Measurements from ENCODE around the gene STC2.

The STC2 gene

GRCh38 chr5:173341961-173342430 lies 13.8 kb upstream of the STC2 start:
- Histone ChIP-seq H3K27me3 (no peaks in the 10 kb centered on the region), H3K9ac (no peak overlapping the region), H4K20me1 (no peaks in the 10 kb centered on the region), H3K4me1 (peaks cover 15 to 34% (median 24%) of the 10 kb centered on the region in 10 experiments), H3K27ac (peak overlapping the region in 1 of 11 experiments; percentile 21; a peak in 1 of 22 replicates), H3K4me3 (no peak overlapping the region), H3K4me2 (peak overlapping the region in 7 of 11 experiments; percentile 4 to 42 (median 32); a peak in 10 of 22 replicates), H3K9me3 (replicated peaks in 1 of 11) (no peaks in the 10 kb centered on the region), H3K36me3 (no peaks in the 10 kb centered on the region)
- no peak for TF ChIP-seq Cebpa-rat (IDR thresholded peaks at IDR 0.05)

- no peaks in the 10 kb centered on the region for H4K20me1 ChIP-seq
- peaks cover 15 to 34% (median 24%) of the 10 kb centered on the region in 10 experiments for H3K4me1 ChIP-seq
- no peak overlapping the region for H3K9ac ChIP-seq
- TF ChIP-seq Cebpa-rat (IDR thresholded peaks at IDR 0.05) = no peak
- no peaks in the 10 kb centered on the region for H3K27me3 ChIP-seq
- H3K9me3 ChIP-seq (replicated peaks in 1 of 11) = no peaks in the 10 kb centered on the region
- no peak overlapping the region for H3K27ac ChIP-seq
- H3K4me2 ChIP-seq = peak overlapping the region; percentile 21 to 65 (median 50)
- no peak overlapping the region for H3K4me3 ChIP-seq
- H3K36me3 ChIP-seq = no peaks in the 10 kb centered on the region
Measured at GRCh38 chr5:173340984-173341383, 12.8 kb upstream of the STC2 start.

GRCh38 chr5:173340451-173340850 lies 12.2 kb upstream of the STC2 start:
- Histone ChIP-seq H3K36me3 (no peaks in the 10 kb centered on the region), H3K4me3 (no peak overlapping the region), H4K20me1 (no peaks in the 10 kb centered on the region), H3K9ac (no peak overlapping the region), H3K9me3 (replicated peaks in 1 of 11) (no peaks in the 10 kb centered on the region), H3K4me2 (peak overlapping the region; percentile 3 to 65 (median 50); a peak in 21 of 22 replicates), H3K27me3 (no peaks in the 10 kb centered on the region), H3K4me1 (peaks cover 15 to 34% (median 24%) of the 10 kb centered on the region in 10 experiments), H3K27ac (no peak overlapping the region)
- TF ChIP-seq Cebpa-rat (IDR thresholded peaks at IDR 0.05) = no peak

- no peaks in the 10 kb centered on the region for H3K36me3 ChIP-seq
Measured at GRCh38 chr5:173339286-173339685, 11.1 kb upstream of the STC2 start.

GRCh38 chr5:173338380-173339015 lies 10.3 kb upstream of the STC2 start:
- no peak overlapping the region for H3K4me3 ChIP-seq
- TF ChIP-seq Cebpa-rat (IDR thresholded peaks at IDR 0.05) = no peak
- H3K27me3 ChIP-seq = no peaks in the 10 kb centered on the region
- H3K4me1 ChIP-seq = peaks cover 15 to 44% (median 26%) of the 10 kb centered on the region in 10 experiments
- peak overlapping the region in 2 of 11 experiments; percentile 36 to 40; a peak in 4 of 22 replicates for H3K4me2 ChIP-seq
- H3K9me3 ChIP-seq (replicated peaks in 1 of 11) = no peaks in the 10 kb centered on the region
- H4K20me1 ChIP-seq = no peaks in the 10 kb centered on the region
- no peak overlapping the region for H3K9ac ChIP-seq
- no peak overlapping the region for H3K27ac ChIP-seq
- H3K36me3 ChIP-seq = no peaks in the 10 kb centered on the region

More at GRCh38 chr5:173339286-173339685, 11.1 kb upstream of the STC2 start:
- no peaks in the 10 kb centered on the region for H3K9me3 ChIP-seq (replicated peaks in 1 of 11)
- no peaks in the 10 kb centered on the region for H3K27me3 ChIP-seq
- H3K9ac ChIP-seq = no peak overlapping the region
- no peak overlapping the region for H3K27ac ChIP-seq
- H4K20me1 ChIP-seq = no peaks in the 10 kb centered on the region
- no peak overlapping the region for H3K4me2 ChIP-seq
- H3K4me3 ChIP-seq = no peak overlapping the region
- H3K4me1 ChIP-seq = peaks cover 15 to 41% (median 24%) of the 10 kb centered on the region in 10 experiments
- no peak for TF ChIP-seq Cebpa-rat (IDR thresholded peaks at IDR 0.05)

GRCh38 chr5:173334808-173335207 lies 6.6 kb upstream of the STC2 start:
- no peaks in the 10 kb centered on the region for H4K20me1 ChIP-seq
- peak overlapping the region in 3 of 11 experiments; percentile 1 to 29 (median 4); a peak in 2 of 22 replicates for H3K4me2 ChIP-seq
- no peaks in the 10 kb centered on the region; a peak in 1 of 22 replicates for H3K27me3 ChIP-seq
- H3K27ac ChIP-seq = no peak overlapping the region
- H3K4me3 ChIP-seq = no peak overlapping the region
- H3K4me1 ChIP-seq = peaks cover 12 to 41% (median 28%) of the 10 kb centered on the region in 10 experiments; a peak in 18 of 20 replicates
- TF ChIP-seq Cebpa-rat (IDR thresholded peaks at IDR 0.05) = no peak
- H3K9ac ChIP-seq = no peak overlapping the region
- no peaks in the 10 kb centered on the region for H3K9me3 ChIP-seq (replicated peaks in 1 of 11)
- H3K36me3 ChIP-seq = no peaks in the 10 kb centered on the region

- peaks cover 0 to 4% (median 3%) of the 10 kb centered on the region in 11 experiments; a peak in 11 of 22 replicates for H3K27me3 ChIP-seq
- no peaks in the 10 kb centered on the region for H4K20me1 ChIP-seq
- H3K4me1 ChIP-seq = peaks cover 12 to 41% (median 28%) of the 10 kb centered on the region in 10 experiments; a peak in 18 of 20 replicates
- H3K4me2 ChIP-seq = peak overlapping the region in 4 of 11 experiments; percentile 1 to 29 (median 6); a peak in 3 of 22 replicates
- H3K9ac ChIP-seq = no peak overlapping the region
- no peaks in the 10 kb centered on the region for H3K9me3 ChIP-seq (replicated peaks in 1 of 11)
- no peak for TF ChIP-seq Cebpa-rat (IDR thresholded peaks at IDR 0.05)
- no peaks in the 10 kb centered on the region for H3K36me3 ChIP-seq
- no peak overlapping the region for H3K4me3 ChIP-seq
- no peak overlapping the region for H3K27ac ChIP-seq
Measured at GRCh38 chr5:173333925-173334661, 5.9 kb upstream of the STC2 start.

GRCh38 chr5:173331956-173332479 lies 3.8 kb upstream of the STC2 start:
- 0 out of 22 replicates have a peak overlapping the region, but pooled peaks of 1 of the 11 experiments have one; percentile 13 for H3K9ac ChIP-seq
- no peaks in the 10 kb centered on the region; a peak in 3 of 22 replicates for H4K20me1 ChIP-seq
- peaks cover 16 to 25% (median 23%) of the 10 kb centered on the region in 11 experiments for H3K27me3 ChIP-seq
- no peaks in the 10 kb centered on the region for H3K36me3 ChIP-seq
- TF ChIP-seq Cebpa-rat (IDR thresholded peaks at IDR 0.05) = no peak
- no peak overlapping the region for H3K4me3 ChIP-seq
- peak overlapping the region in 5 of 11 experiments; percentile 5 to 78 (median 20); a peak in 8 of 22 replicates for H3K27ac ChIP-seq
- peaks cover 11 to 41% (median 30%) of the 10 kb centered on the region in 10 experiments; a peak in 19 of 20 replicates for H3K4me1 ChIP-seq
- peak overlapping the region in 5 of 11 experiments; percentile 1 to 67 (median 13); a peak in 1 of 22 replicates for H3K4me2 ChIP-seq
- peaks cover 0 to 17% (median 0%) of the 10 kb centered on the region in 11 experiments; a peak in 7 of 22 replicates for H3K9me3 ChIP-seq (replicated peaks in 1 of 11)

Measured in BLaER1 treated with 17β-estradiol and CSF1 and Interleukin-3, amounts not matched to agents 10 nM and 100 nM (cell line).